Nephron progenitor cell (in vitro differentiated cells): ENCODE results near the gene GRK3.
A peak's percentile ranks its signal among the peaks of the same experiment; 100 is the strongest.

Source experiments
- DNase-seq: peaks from one replicate; pipeline ENCODE4 v3.0.0; 2021
- H3K27ac Mint-ChIP-seq: 2 replicates; pipeline ENCODE4 v1.8.0; 2021; ENCODE audit warnings: mild to moderate bottlenecking, moderate library complexity, mixed read lengths
- H3K27me3 Mint-ChIP-seq: 2 replicates; pipeline ENCODE4 v1.8.0; 2021; ENCODE audit warnings: mild to moderate bottlenecking, low read depth, mixed read lengths; ENCODE audit not compliant: poor library complexity
- H3K36me3 Mint-ChIP-seq: 2 replicates; pipeline ENCODE4 v1.8.0; 2021; ENCODE audit warnings: low read depth, mixed read lengths
- H3K4me1 Mint-ChIP-seq: 2 replicates; pipeline ENCODE4 v1.8.0; 2021; ENCODE audit warnings: mixed read lengths
- H3K4me3 Mint-ChIP-seq: 2 replicates; pipeline ENCODE4 v1.8.0; 2021; ENCODE audit warnings: mild to moderate bottlenecking, moderate library complexity, mixed read lengths
- H3K9me3 Mint-ChIP-seq: 2 replicates; pipeline ENCODE4 v1.8.0; 2021; ENCODE audit warnings: mild to moderate bottlenecking, moderate library complexity, mixed read lengths
- CTCF ChIP-seq: fragments of 200-600 bp; sonication (generic); IDR thresholded peaks from 2 replicates; pipeline ENCODE4 v1.5.0; 2021; ENCODE audit warnings: antibody characterized with exemption

Gene GRK3

GRCh38 chr22:25695146-25695545 lies 130.7 kb downstream of the GRK3 start:
- Mint-ChIP-seq H3K36me3 (peaks cover 27% of the 10 kb centered on the region), H3K4me3 (no peak overlapping the region), H3K4me1 (peaks cover 21% of the 10 kb centered on the region), H3K27ac (no peak overlapping the region), H3K27me3 (peaks cover 2% of the 10 kb centered on the region), H3K9me3 (no peaks in the 10 kb centered on the region)
- TF ChIP-seq CTCF, result no peak
- no peak for DNase-seq

DNA sequence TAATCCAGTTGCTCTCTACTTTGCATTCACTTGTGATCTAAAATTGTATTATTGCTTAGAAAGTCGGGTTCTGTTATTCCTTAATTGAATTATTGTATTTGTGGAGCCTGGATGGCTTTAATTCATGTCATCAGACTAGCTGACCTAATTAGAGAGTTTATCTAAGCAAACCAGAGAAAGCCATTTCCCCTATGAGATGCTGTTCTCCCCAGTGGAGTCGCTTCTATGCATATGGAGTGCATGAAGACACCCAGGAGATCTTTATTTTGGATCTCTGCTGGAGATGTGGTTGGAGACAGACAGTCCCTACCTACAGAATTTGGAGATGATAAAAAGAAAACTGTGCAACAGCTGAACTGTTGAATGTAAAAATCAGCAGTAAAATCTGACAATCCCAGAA lies 132.3 kb downstream of the GRK3 start:
- Mint-ChIP-seq H3K36me3 (peaks cover 27% of the 10 kb centered on the region), H3K4me1 (peaks cover 22% of the 10 kb centered on the region), H3K27me3 (peaks cover 2% of the 10 kb centered on the region), H3K4me3 (no peak overlapping the region), H3K9me3 (no peaks in the 10 kb centered on the region), H3K27ac (no peak overlapping the region)
- no peak for DNase-seq
- no peak for TF ChIP-seq CTCF

GRCh38 chr22:25697181-25697664 lies 132.7 kb downstream of the GRK3 start:
- peaks cover 27% of the 10 kb centered on the region for H3K36me3 Mint-ChIP-seq
- H3K27me3 Mint-ChIP-seq, result peaks cover 2% of the 10 kb centered on the region
- H3K9me3 Mint-ChIP-seq, result no peaks in the 10 kb centered on the region
- no peak overlapping the region for H3K27ac Mint-ChIP-seq
- no peak for TF ChIP-seq CTCF
- H3K4me3 Mint-ChIP-seq, result no peak overlapping the region
- H3K4me1 Mint-ChIP-seq, result peaks cover 22% of the 10 kb centered on the region
- DNase-seq, result no peak

DNA sequence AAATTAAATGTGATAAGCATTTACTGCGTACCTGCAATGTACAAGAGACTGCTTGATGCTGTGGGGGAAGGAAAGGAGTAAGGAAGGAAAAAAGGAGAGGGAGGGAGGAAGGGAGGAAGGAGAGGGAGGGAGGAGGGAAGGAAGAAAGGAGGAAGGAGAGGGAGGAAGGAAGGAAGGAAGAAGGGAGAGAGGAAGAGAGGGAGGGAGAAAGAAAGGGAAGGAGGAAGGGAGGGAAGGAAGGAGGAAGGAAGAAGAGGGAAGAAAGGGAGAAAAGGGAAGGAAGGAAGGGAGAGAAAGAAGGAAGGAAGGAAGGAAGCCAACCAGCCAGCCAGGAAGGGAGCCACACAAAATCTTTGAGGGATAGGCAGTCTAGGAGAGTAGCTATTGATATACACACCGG lies 133.5 kb downstream of the GRK3 start:
- Mint-ChIP-seq H3K27ac (no peak overlapping the region), H3K4me1 (peaks cover 22% of the 10 kb centered on the region), H3K9me3 (no peaks in the 10 kb centered on the region), H3K27me3 (peaks cover 2% of the 10 kb centered on the region), H3K4me3 (no peak overlapping the region), H3K36me3 (peaks cover 27% of the 10 kb centered on the region)
- DNase-seq, result no peak
- no peak for TF ChIP-seq CTCF

- Mint-ChIP-seq H3K9me3 (no peaks in the 10 kb centered on the region), H3K36me3 (peaks cover 27% of the 10 kb centered on the region), H3K4me1 (peaks cover 22% of the 10 kb centered on the region), H3K4me3 (no peak overlapping the region), H3K27me3 (peaks cover 2% of the 10 kb centered on the region), H3K27ac (peak overlapping the region; percentile 89)
- DNase-seq, result no peak
- no peak for TF ChIP-seq CTCF
Observed at GRCh38 chr22:25698461-25698860, 134.0 kb downstream of the GRK3 start.

DNA sequence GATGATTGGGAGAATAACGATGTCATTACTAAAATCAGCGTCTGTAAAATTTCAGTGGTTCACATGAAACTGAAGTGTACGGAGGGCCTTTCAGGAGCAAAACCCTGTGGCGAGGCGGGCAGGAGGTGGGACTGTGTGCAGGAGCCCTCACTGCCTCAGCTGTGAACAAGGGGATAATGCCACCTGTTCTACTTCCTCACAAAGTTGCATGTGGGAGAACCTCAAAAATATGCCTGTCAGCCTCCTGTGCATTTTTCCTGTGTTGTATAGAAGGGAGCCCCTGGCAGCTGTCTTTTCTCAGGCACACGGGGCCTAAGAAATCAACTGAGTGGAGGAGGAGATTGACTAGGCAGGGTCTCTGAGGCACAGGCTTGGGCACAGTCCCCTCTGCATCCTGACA lies 134.5 kb downstream of the GRK3 start:
- no peak for DNase-seq
- Mint-ChIP-seq H3K4me1 (peaks cover 22% of the 10 kb centered on the region), H3K36me3 (peaks cover 27% of the 10 kb centered on the region), H3K4me3 (no peak overlapping the region), H3K27me3 (no peaks in the 10 kb centered on the region), H3K27ac (peak overlapping the region; percentile 89), H3K9me3 (no peaks in the 10 kb centered on the region)
- no peak for TF ChIP-seq CTCF
